Thyroid gland (tissue), 4 donors: Measurements from ENCODE around the gene KCNQ2. TPM values are rescaled to one million over a fixed set of nuclear protein-coding genes. Genes with fewer than 3 reads are reported as not detected.

Experiments used
- DNase-seq, 2 donors: peaks; one replicate each; pipeline ENCODE4 v3.0.0-alpha.2; 2019
- H3K27ac ChIP-seq, 3 donors: fragments of 200-600 bp; sonication (generic); 1 replicate in 2 of 3; 2 replicates in 1 of 3; pipeline ENCODE4 v1.5.1; 2016 to 2019; ENCODE audit warnings: mild to moderate bottlenecking in 1 of 3, moderate library complexity in 1 of 3
- H3K27me3 ChIP-seq: fragments of 200-600 bp; sonication (generic); one replicate; pipeline ENCODE4 v1.5.1; 2019
- H3K36me3 ChIP-seq, 2 donors: fragments of 200-600 bp; sonication (generic); one replicate each; pipeline ENCODE4 v1.5.1; 2016 to 2019
- H3K4me1 ChIP-seq, 2 donors: fragments of 200-600 bp; sonication (generic); one replicate each; pipeline ENCODE4 v1.5.1; 2017 to 2019
- H3K4me3 ChIP-seq, 3 donors: fragments of 200-600 bp; sonication (generic); replicated peaks in 1 of 3; 1 replicate in 2 of 3; 2 replicates in 1 of 3; pipeline ENCODE4 v1.5.1; 2016; ENCODE audit warnings: mild to moderate bottlenecking in 1 of 3
- H3K9me3 ChIP-seq: fragments of 200-600 bp; sonication (generic); one replicate; pipeline ENCODE4 v1.5.1; 2017
- POLR2A ChIP-seq, 2 donors: fragments of 450-650 bp; IDR thresholded peaks; one replicate each; pipeline ENCODE4 v1.6.1; 2017; ENCODE audit warnings: antibody characterized with exemption in 2 of 2, mild to moderate bottlenecking in 2 of 2, moderate library complexity in 1 of 2
- WGBS, 2 donors: methylation state at CpG; one replicate each; pipeline ENCODE4 v1.1.5; 2017; 5-methylcytosine and 5-hydroxymethylcytosine counted together
- intact Hi-C: fragments of 100-400 bp; cut with DNase I; formaldehyde crosslinking; loops from one replicate; pipeline ENCODE4 v1.15.1; 2023
- total RNA-seq, 4 donors: library from RNA; depleted of rRNA; stranded (reverse); fragments of >200 nt; gene quantifications; one replicate each; pipeline ENCODE4 v1.2.3, GENCODE V29; 2016
- TF ChIP-seq, protein P1 (sequence below), 6 experiments: fragments of 200-600 bp in 3 of 6; fragments of 450-650 bp in 3 of 6; sonication (generic) in 3 of 6; IDR thresholded peaks; one replicate each; pipeline ENCODE4 v1.5.1; 2016 to 2019; ENCODE audit warnings: antibody characterized with exemption in 6 of 6, mild to moderate bottlenecking in 2 of 6, inconsistent platforms in 1 of 6, moderate library complexity in 1 of 6

Gene KCNQ2
- total RNA-seq, 4 donors from 2014 or later, result 0.11 to 0.27 TPM; not detected in 2

DNA sequence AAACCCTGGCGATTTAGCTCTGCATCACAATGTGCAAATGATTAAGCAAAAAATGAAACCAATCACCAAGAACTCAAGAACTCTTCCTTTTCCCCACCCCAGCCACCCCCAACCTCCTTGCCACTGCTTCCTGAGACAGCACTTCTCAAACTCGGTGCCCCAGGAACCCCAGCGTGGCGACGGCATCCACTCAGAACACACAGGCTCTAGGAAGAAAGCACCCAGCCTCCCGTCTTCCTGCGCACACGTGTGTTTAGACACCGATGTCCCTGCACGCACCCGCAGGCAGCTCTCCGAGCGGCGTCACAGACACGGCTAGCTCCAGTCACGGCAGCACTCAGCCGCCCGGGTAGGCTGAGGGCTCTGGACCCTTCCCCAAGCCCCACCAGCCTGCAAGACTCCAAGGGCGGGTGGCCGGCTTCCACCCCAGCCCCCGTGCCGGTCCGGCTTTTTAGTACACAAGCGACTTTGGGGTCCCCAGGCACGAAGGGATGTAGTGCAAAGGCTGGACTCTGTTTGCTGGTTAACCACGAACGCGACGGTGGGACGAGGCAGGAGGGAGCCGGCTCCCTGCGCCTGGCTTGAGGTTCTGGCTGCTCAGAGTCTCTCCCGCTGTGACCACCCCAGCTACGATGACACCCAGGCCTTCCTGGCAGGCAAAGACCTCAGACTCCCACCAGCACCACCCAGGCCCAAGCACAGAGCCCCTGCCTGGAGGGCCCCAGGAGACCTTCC, 51.9 kb downstream of the KCNQ2 start:
- WGBS, 2 donors, result 87 to 88% methylated on average over 24 to 34 of the region's 34 CpGs
- Histone ChIP-seq H3K4me3 (no peak overlapping the region), H3K4me1 (no peaks in the 10 kb centered on the region), H3K9me3 (no peaks in the 10 kb centered on the region), H3K36me3 (no peaks in the 10 kb centered on the region), H3K27me3 (no peaks in the 10 kb centered on the region), H3K27ac (no peak overlapping the region)
- TF ChIP-seq, protein P1, sequence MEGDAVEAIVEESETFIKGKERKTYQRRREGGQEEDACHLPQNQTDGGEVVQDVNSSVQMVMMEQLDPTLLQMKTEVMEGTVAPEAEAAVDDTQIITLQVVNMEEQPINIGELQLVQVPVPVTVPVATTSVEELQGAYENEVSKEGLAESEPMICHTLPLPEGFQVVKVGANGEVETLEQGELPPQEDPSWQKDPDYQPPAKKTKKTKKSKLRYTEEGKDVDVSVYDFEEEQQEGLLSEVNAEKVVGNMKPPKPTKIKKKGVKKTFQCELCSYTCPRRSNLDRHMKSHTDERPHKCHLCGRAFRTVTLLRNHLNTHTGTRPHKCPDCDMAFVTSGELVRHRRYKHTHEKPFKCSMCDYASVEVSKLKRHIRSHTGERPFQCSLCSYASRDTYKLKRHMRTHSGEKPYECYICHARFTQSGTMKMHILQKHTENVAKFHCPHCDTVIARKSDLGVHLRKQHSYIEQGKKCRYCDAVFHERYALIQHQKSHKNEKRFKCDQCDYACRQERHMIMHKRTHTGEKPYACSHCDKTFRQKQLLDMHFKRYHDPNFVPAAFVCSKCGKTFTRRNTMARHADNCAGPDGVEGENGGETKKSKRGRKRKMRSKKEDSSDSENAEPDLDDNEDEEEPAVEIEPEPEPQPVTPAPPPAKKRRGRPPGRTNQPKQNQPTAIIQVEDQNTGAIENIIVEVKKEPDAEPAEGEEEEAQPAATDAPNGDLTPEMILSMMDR (IDR thresholded peaks at IDR 0.05), result no peak
- no peak for TF ChIP-seq POLR2A (IDR thresholded peaks at IDR 0.05)
- intact Hi-C loops, result no loop called here
- DNase-seq, result no peak

GRCh38 chr20:63419299-63419698, 53.2 kb downstream of the KCNQ2 start:
- Histone ChIP-seq H3K27ac (no peak overlapping the region), H3K36me3 (no peaks in the 10 kb centered on the region), H3K27me3 (no peaks in the 10 kb centered on the region), H3K4me3 (no peak overlapping the region), H3K4me1 (no peaks in the 10 kb centered on the region), H3K9me3 (no peaks in the 10 kb centered on the region)
- no peak for DNase-seq
- 83 to 86% methylated on average over 20 of the region's 24 CpGs for WGBS, 2 donors
- TF ChIP-seq, protein P1 (IDR thresholded peaks at IDR 0.05), result no peak
- no peak for TF ChIP-seq POLR2A (IDR thresholded peaks at IDR 0.05)
- intact Hi-C loops, result no loop called here

DNA sequence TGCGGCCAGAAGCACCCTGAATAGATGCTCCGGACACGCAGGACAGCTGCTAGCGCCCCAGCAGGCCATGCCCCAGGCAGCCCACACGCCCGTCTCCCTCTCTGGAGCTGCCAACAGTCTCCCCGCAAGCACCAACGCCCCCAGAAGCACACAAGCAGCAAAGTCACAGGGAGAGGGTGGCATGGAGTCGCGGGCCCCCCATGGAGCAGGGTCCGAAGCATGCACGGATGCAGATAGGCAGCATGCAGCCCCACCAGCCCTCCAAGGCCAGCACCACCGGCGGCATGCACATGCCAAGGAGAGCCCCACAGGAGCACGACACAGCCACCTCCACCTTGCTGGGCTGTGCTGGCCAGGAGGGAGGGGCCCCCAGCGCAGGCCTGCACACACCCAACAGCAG, 53.8 kb downstream of the KCNQ2 start:
- TF ChIP-seq, protein P1 (IDR thresholded peaks at IDR 0.05), result no peak
- no peak for TF ChIP-seq POLR2A (IDR thresholded peaks at IDR 0.05)
- H3K4me3 ChIP-seq, result no peak overlapping the region
- H3K36me3 ChIP-seq, result no peaks in the 10 kb centered on the region
- intact Hi-C loops, result no loop called here
- H3K4me1 ChIP-seq, result no peaks in the 10 kb centered on the region
- 81 to 85% methylated on average over 15 to 16 of the region's 16 CpGs for WGBS, 2 donors
- DNase-seq, result no peak
- no peaks in the 10 kb centered on the region for H3K27me3 ChIP-seq
- no peaks in the 10 kb centered on the region for H3K9me3 ChIP-seq
- H3K27ac ChIP-seq, result no peak overlapping the region

DNA sequence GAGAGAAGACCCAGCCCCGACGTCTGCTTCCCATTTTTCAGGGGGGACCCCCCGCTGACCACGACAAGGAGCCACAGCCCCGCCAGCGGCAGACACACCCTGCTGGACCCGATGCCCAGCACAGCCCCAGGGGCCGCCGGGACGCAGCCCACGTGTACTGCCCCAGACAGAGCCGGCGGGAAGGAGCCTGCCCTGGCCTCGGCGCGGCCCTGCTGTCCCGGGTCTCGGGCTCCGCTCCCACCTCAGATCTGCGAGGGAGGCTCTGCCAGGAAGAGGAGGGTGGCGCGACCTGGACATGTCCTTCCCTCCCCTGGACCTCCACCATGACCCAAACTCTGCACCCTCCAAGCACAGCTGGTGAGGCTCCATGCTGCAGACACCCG, 54.7 kb downstream of the KCNQ2 start:
- H3K36me3 ChIP-seq, result no peaks in the 10 kb centered on the region
- 74 to 92% methylated on average over 4 to 9 of the region's 23 CpGs for WGBS, 2 donors
- no peaks in the 10 kb centered on the region for H3K27me3 ChIP-seq
- H3K27ac ChIP-seq, result no peak overlapping the region
- no peaks in the 10 kb centered on the region for H3K4me1 ChIP-seq
- intact Hi-C loops, result no loop called here
- no peak overlapping the region for H3K4me3 ChIP-seq
- H3K9me3 ChIP-seq, result no peaks in the 10 kb centered on the region
- TF ChIP-seq POLR2A (IDR thresholded peaks at IDR 0.05), result no peak
- TF ChIP-seq, protein P1 (IDR thresholded peaks at IDR 0.05), result no peak
- DNase-seq, result no peak

DNA sequence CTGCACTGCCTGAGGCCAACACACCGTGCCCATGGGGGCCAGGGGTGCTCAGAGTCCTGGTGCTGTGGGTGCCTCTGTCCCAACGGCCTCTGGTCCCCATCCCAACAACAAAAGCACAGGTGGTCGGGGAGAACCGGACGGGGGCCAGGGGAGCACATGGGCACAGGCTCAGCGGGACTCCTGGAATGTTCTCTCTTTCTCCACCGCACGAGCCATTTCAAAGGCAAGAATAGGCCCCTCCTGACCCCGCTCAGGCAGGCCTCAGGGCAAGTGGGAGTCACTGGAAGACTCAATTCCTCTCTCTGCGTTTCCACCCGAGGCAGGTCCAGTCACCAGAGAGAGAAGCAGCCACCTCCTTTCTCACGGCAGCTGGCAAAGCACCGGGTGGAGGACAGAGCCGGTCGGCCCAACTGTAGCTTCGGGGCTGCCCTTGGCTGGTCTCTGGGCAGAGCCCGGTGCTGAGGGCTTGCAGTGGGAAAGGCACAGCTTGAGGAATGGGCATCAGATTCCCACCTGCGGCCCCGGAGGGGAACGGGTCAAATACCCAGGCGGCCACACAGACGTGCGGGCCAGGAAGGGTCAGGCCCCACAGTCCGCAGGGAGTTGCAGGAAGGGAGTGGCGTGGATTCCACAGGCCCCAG, 55.2 kb downstream of the KCNQ2 start:
- no peak for TF ChIP-seq POLR2A (IDR thresholded peaks at IDR 0.05)
- TF ChIP-seq, protein P1 (IDR thresholded peaks at IDR 0.05), result no peak
- no peaks in the 10 kb centered on the region for H3K27me3 ChIP-seq
- 72 to 79% methylated on average over 11 to 14 of the region's 25 CpGs for WGBS, 2 donors

More for the DNA sequence above, 55.2 kb downstream of the KCNQ2 start:
- Histone ChIP-seq H3K9me3 (no peaks in the 10 kb centered on the region), H3K4me3 (no peak overlapping the region), H3K27ac (no peak overlapping the region), H3K4me1 (no peaks in the 10 kb centered on the region), H3K36me3 (no peaks in the 10 kb centered on the region)
- intact Hi-C loops, result no loop called here
- no peak for DNase-seq
